ENCODE measurements around the gene THADA. TPM values are rescaled to one million over a fixed set of nuclear protein-coding genes. Genes with fewer than 3 reads are reported as not detected.

The THADA gene
- total RNA-seq, 1 experiment from 2014 or later: 20.1 TPM

GRCh38 chr2:43556256-43556655, 39.6 kb downstream of the THADA start:
- Histone ChIP-seq H2BK20ac (ENCODE audit: low read depth, low read length, poor library complexity, severe bottlenecking) (no peak overlapping the region), H2AFZ (ENCODE audit: low read length) (no peak overlapping the region), H3K27me3 (ENCODE audit: insufficient read depth, low read length) (no peaks in the 10 kb centered on the region), H3K56ac (ENCODE audit: insufficient read length, low read depth, low read length) (no peak overlapping the region), H4K91ac (ENCODE audit: insufficient read length, low read depth, low read length) (no peak overlapping the region), H3K4me1 (ENCODE audit: insufficient read depth, low read length) (no peaks in the 10 kb centered on the region), H2BK120ac (ENCODE audit: low read depth, low read length, poor library complexity, severe bottlenecking) (no peak overlapping the region), H3K23ac (ENCODE audit: insufficient read length, low read depth, low read length) (no peak overlapping the region), H3K4ac (ENCODE audit: low read depth, low read length) (no peak overlapping the region), H2AK5ac (ENCODE audit: insufficient read length, low read length) (no peak overlapping the region), H3K4me2 (ENCODE audit: insufficient read depth, insufficient read length, low read length) (no peak overlapping the region), H3K9ac (ENCODE audit: extremely low read depth, insufficient read length, low read length) (no peak overlapping the region), H3K18ac (ENCODE audit: insufficient read length, low read depth, low read length) (no peak overlapping the region), H4K8ac (replicated peaks; ENCODE audit: insufficient read length, low read depth, low read length) (no peak overlapping the region), H2BK5ac (ENCODE audit: insufficient read length, low read length) (no peak overlapping the region), H3K27ac (ENCODE audit: insufficient read length, low read depth, low read length) (no peak overlapping the region), H2BK12ac (ENCODE audit: insufficient read length, low read depth, low read length) (no peak overlapping the region), H4K20me1 (ENCODE audit: control insufficient read depth, insufficient read depth, insufficient read length) (no peaks in the 10 kb centered on the region), H2BK15ac (ENCODE audit: low read depth, low read length) (no peak overlapping the region), H3K9me3 (ENCODE audit: control insufficient read depth, low read depth, low read length) (no peaks in the 10 kb centered on the region), H3K23me2 (ENCODE audit: insufficient read length, low read depth, low read length, poor library complexity, severe bottlenecking) (no peaks in the 10 kb centered on the region), H3K79me1 (ENCODE audit: insufficient read depth, low read depth, low read length, poor library complexity, severe bottlenecking) (no peaks in the 10 kb centered on the region), H3T11ph (ENCODE audit: low read length) (no peak overlapping the region), H3K79me2 (ENCODE audit: insufficient read depth, low read length) (no peaks in the 10 kb centered on the region), H3K14ac (ENCODE audit: insufficient read depth, low read length) (no peak overlapping the region), H4K5ac (ENCODE audit: insufficient read length, low read depth, low read length) (no peak overlapping the region)
- no peak overlapping the region for H3K27ac Mint-ChIP-seq
- H3K4me1 Mint-ChIP-seq: no peaks in the 10 kb centered on the region
- WGBS (ENCODE audit: extremely low coverage, insufficient read length, low lambda C conversion rate): no CpG with 5 or more reads among the region's 5 CpGs
- DNase-seq: no peak
- H3K4me3 Mint-ChIP-seq: no peak overlapping the region
- H3K36me3 Mint-ChIP-seq (ENCODE audit: insufficient read depth in 1 of 3, low read depth in 3 of 3): peaks cover 9 to 28% (median 22%) of the 10 kb centered on the region in 3 experiments; a peak in 6 of 7 replicates
- H3K27me3 Mint-ChIP-seq (ENCODE audit: low read depth): no peaks in the 10 kb centered on the region
- no peak for TF ChIP-seq CTCF (conservative IDR thresholded peaks at IDR 0.05)
- no peaks in the 10 kb centered on the region for H3K9me3 Mint-ChIP-seq

All from H9 (cell line).